Neural progenitor cell (in vitro differentiated cells): ENCODE results near the gene HSBP1L1. TPM values are rescaled to one million over a fixed set of nuclear protein-coding genes. Genes with fewer than 3 reads are reported as not detected.

Experiments used
- DNase-seq: peaks from one replicate; pipeline ENCODE4 v3.0.0-alpha.2; 2016; ENCODE audit warnings: low spot score
- H2AFZ ChIP-seq: fragments of 200-600 bp; sonication (generic); replicated peaks from 2 replicates; pipeline ENCODE4 v1.6.1; 2016; ENCODE audit warnings: antibody characterized with exemption
- H3F3A ChIP-seq: fragments of 200-600 bp; sonication (generic); 2 replicates; pipeline ENCODE4 v1.6.1; 2016; ENCODE audit warnings: antibody characterized with exemption, low read depth
- H3K27ac ChIP-seq: fragments of 200-600 bp; sonication (generic); 2 replicates; pipeline ENCODE4 v1.5.1; 2016; ENCODE audit warnings: mild to moderate bottlenecking
- H3K27me3 ChIP-seq: fragments of 200-600 bp; sonication (generic); 2 replicates; pipeline ENCODE4 v1.6.1; 2016; ENCODE audit warnings: mild to moderate bottlenecking, moderate library complexity
- H3K36me3 ChIP-seq: fragments of 200-600 bp; sonication (generic); 2 replicates; pipeline ENCODE4 v1.5.1; 2016
- H3K4me1 ChIP-seq: fragments of 200-600 bp; sonication (generic); 2 replicates; pipeline ENCODE4 v1.6.1; 2016; ENCODE audit warnings: mixed run types
- H3K4me2 ChIP-seq: fragments of 200-600 bp; sonication (generic); 2 replicates; pipeline ENCODE4 v1.6.1; 2016
- H3K4me3 ChIP-seq: fragments of 200-600 bp; sonication (generic); 2 replicates; pipeline ENCODE4 v1.5.1; 2016
- H3K79me2 ChIP-seq: fragments of 200-600 bp; sonication (generic); 2 replicates; pipeline ENCODE4 v1.6.1; 2016; ENCODE audit warnings: low read depth
- H3K9ac ChIP-seq: fragments of 200-600 bp; sonication (generic); 2 replicates; pipeline ENCODE4 v1.6.1; 2016
- H3K9me3 ChIP-seq: fragments of 200-600 bp; sonication (generic); 2 replicates; pipeline ENCODE4 v1.5.1; 2016; ENCODE audit warnings: low read depth
- H4K20me1 ChIP-seq: fragments of 200-600 bp; sonication (generic); 2 replicates; pipeline ENCODE4 v1.6.1; 2016; ENCODE audit warnings: low read depth
- H3K27ac Mint-ChIP-seq: 3 replicates; pipeline ENCODE4 v1.8.0; 2021; ENCODE audit warnings: mixed read lengths
- H3K27me3 Mint-ChIP-seq: 2 replicates; pipeline ENCODE4 v1.8.0; 2022; ENCODE audit warnings: low read depth, mild to moderate bottlenecking, inconsistent platforms, moderate library complexity, mixed read lengths; ENCODE audit not compliant: insufficient read depth
- H3K36me3 Mint-ChIP-seq: 3 replicates; pipeline ENCODE4 v1.8.0; 2021; ENCODE audit warnings: mixed read lengths
- H3K4me1 Mint-ChIP-seq: 3 replicates; pipeline ENCODE4 v1.8.0; 2021; ENCODE audit warnings: mixed read lengths
- H3K4me3 Mint-ChIP-seq: 3 replicates; pipeline ENCODE4 v1.8.0; 2021; ENCODE audit warnings: mild to moderate bottlenecking, moderate library complexity, mixed read lengths
- H3K9me3 Mint-ChIP-seq: 3 replicates; pipeline ENCODE4 v1.8.0; 2020; ENCODE audit warnings: mixed read lengths
- EZH2 ChIP-seq: fragments of 200-600 bp; sonication (generic); IDR thresholded peaks from 2 replicates; pipeline ENCODE4 v1.6.1; 2017; ENCODE audit warnings: antibody characterized with exemption, mild to moderate bottlenecking, moderate library complexity
- EZH2phosphoT487 ChIP-seq: fragments of 200-600 bp; sonication (generic); IDR thresholded peaks from 2 replicates; pipeline ENCODE4 v1.6.1; 2017; ENCODE audit warnings: antibody characterized with exemption
- total RNA-seq: library from RNA; depleted of rRNA; stranded (reverse); fragments of >200 nt; gene quantifications from 2 replicates; pipeline ENCODE4 v1.2.3, GENCODE V29; 2015; ENCODE audit warnings: low replicate concordance
- TF ChIP-seq, protein P1 (sequence below): fragments of 200-600 bp; sonication (generic); IDR thresholded peaks from 2 replicates; pipeline ENCODE4 v1.5.1; 2017; ENCODE audit warnings: antibody characterized with exemption, mild to moderate bottlenecking

The HSBP1L1 gene
- total RNA-seq, 1 donor from 2014 or later = not detected

- peaks cover 29% of the 10 kb centered on the region for H3K36me3 Mint-ChIP-seq
- H3K9me3 Mint-ChIP-seq = no peaks in the 10 kb centered on the region
- H3K27ac ChIP-seq = no peak overlapping the region
- H3K27me3 Mint-ChIP-seq = peaks cover 6% of the 10 kb centered on the region
- H2AFZ ChIP-seq = no peak overlapping the region
- no peaks in the 10 kb centered on the region for H3K4me1 ChIP-seq
- peaks cover 6% of the 10 kb centered on the region for H3K36me3 ChIP-seq
- no peak overlapping the region for H3K4me3 Mint-ChIP-seq
- no peak for DNase-seq
- H3K4me3 ChIP-seq = no peak overlapping the region
- H3F3A ChIP-seq = no peaks in the 10 kb centered on the region
- no peak overlapping the region for H3K27ac Mint-ChIP-seq
- H3K4me1 Mint-ChIP-seq = no peaks in the 10 kb centered on the region
- H3K27me3 ChIP-seq = no peaks in the 10 kb centered on the region
- no peak overlapping the region for H3K9ac ChIP-seq
- no peaks in the 10 kb centered on the region for H3K9me3 ChIP-seq
- TF ChIP-seq, protein P1, sequence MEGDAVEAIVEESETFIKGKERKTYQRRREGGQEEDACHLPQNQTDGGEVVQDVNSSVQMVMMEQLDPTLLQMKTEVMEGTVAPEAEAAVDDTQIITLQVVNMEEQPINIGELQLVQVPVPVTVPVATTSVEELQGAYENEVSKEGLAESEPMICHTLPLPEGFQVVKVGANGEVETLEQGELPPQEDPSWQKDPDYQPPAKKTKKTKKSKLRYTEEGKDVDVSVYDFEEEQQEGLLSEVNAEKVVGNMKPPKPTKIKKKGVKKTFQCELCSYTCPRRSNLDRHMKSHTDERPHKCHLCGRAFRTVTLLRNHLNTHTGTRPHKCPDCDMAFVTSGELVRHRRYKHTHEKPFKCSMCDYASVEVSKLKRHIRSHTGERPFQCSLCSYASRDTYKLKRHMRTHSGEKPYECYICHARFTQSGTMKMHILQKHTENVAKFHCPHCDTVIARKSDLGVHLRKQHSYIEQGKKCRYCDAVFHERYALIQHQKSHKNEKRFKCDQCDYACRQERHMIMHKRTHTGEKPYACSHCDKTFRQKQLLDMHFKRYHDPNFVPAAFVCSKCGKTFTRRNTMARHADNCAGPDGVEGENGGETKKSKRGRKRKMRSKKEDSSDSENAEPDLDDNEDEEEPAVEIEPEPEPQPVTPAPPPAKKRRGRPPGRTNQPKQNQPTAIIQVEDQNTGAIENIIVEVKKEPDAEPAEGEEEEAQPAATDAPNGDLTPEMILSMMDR = no peak
- TF ChIP-seq EZH2 = no peak
- no peak for TF ChIP-seq EZH2phosphoT487
- no peak overlapping the region for H3K4me2 ChIP-seq
- H4K20me1 ChIP-seq = peaks cover 81% of the 10 kb centered on the region
- H3K79me2 ChIP-seq = peaks cover 54% of the 10 kb centered on the region
These were observed 9.1 kb downstream of the HSBP1L1 start for GRCh38 chr18:79973517-79973916.

GRCh38 chr18:79974025-79974654 is 9.7 kb downstream of the HSBP1L1 start:
- H3K4me1 Mint-ChIP-seq = no peaks in the 10 kb centered on the region
- H3K9me3 Mint-ChIP-seq = no peaks in the 10 kb centered on the region
- Histone ChIP-seq H3K4me1 (no peaks in the 10 kb centered on the region), H3K36me3 (peaks cover 6% of the 10 kb centered on the region), H4K20me1 (peaks cover 86% of the 10 kb centered on the region), H3F3A (no peaks in the 10 kb centered on the region), H3K9me3 (no peaks in the 10 kb centered on the region), H3K4me2 (no peak overlapping the region), H3K79me2 (peaks cover 60% of the 10 kb centered on the region), H3K4me3 (no peak overlapping the region), H3K27ac (no peak overlapping the region), H3K9ac (no peak overlapping the region), H2AFZ (no peak overlapping the region), H3K27me3 (no peaks in the 10 kb centered on the region)
- peaks cover 6% of the 10 kb centered on the region for H3K27me3 Mint-ChIP-seq
- TF ChIP-seq, protein P1 = no peak
- no peak for TF ChIP-seq EZH2phosphoT487
- no peak for TF ChIP-seq EZH2
- H3K4me3 Mint-ChIP-seq = no peak overlapping the region
- no peak for DNase-seq
- no peak overlapping the region for H3K27ac Mint-ChIP-seq
- peaks cover 29% of the 10 kb centered on the region for H3K36me3 Mint-ChIP-seq

DNA sequence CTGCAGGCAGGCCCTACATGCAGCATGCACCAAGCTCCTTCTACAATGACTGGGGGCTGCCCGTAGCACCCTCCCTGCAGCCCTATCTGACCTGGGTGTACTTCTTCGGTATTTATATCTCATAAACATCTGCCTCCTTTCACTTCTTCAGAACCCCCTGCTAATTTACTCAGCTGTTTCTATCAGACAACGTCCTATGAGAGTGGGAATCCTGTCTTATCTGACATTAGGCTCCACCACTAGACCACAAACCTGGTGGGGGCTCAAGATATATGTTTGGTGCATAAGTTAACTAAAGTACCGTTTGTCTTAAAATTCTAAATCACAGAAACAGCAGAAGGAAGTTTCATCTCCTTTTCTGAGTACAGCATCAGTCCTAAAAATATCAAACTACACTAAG is 10.6 kb downstream of the HSBP1L1 start:
- H3K36me3 Mint-ChIP-seq = peaks cover 30% of the 10 kb centered on the region
- TF ChIP-seq, protein P1 = no peak
- TF ChIP-seq EZH2phosphoT487 (no peak), EZH2 (no peak)

More for the DNA sequence above, 10.6 kb downstream of the HSBP1L1 start:
- Mint-ChIP-seq H3K27ac (no peak overlapping the region), H3K4me1 (no peaks in the 10 kb centered on the region), H3K9me3 (no peaks in the 10 kb centered on the region), H3K27me3 (peaks cover 6% of the 10 kb centered on the region), H3K4me3 (no peak overlapping the region)
- H3K4me1 ChIP-seq = no peaks in the 10 kb centered on the region
- peaks cover 93% of the 10 kb centered on the region for H4K20me1 ChIP-seq
- no peaks in the 10 kb centered on the region for H3K27me3 ChIP-seq
- H3F3A ChIP-seq = no peaks in the 10 kb centered on the region
- H3K9me3 ChIP-seq = no peaks in the 10 kb centered on the region
- no peak for DNase-seq
- H2AFZ ChIP-seq = no peak overlapping the region
- H3K4me3 ChIP-seq = no peak overlapping the region
- no peak overlapping the region for H3K9ac ChIP-seq
- H3K79me2 ChIP-seq = peaks cover 70% of the 10 kb centered on the region
- no peak overlapping the region for H3K27ac ChIP-seq
- H3K36me3 ChIP-seq = peaks cover 6% of the 10 kb centered on the region
- no peak overlapping the region for H3K4me2 ChIP-seq
